ENCODE measurements around the gene FBLN5.

- TF ChIP-seq CTCF (IDR thresholded peaks at IDR 0.05): no peak
- TF ChIP-seq POLR2A (IDR thresholded peaks at IDR 0.05): no peak
Observed at GRCh38 chr14:91985521-91986255, 38.2 kb upstream of the FBLN5 start.
